ENCODE results near the gene SMARCA5.
A peak's percentile ranks its signal among the peaks of the same experiment; 100 is the strongest.

SMARCA5 gene

DNA sequence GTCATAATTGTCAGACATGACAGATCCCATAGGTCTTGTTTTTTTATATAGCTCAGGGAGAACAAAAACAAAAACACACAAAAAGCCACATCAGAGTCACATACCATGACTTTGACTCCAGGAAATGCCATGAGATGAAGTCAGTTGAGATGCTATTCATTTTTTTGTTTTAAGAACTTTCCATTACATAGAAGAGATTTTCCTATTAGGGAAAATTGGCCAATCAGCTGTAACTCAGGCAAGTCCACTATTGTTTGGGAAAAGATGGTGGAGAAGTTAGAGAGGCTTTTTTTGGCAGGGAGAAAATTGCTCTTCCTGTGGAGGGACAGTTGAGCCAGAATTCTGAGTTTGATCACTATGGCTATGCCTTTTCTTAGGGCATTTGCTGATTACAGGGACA lies 72.6 kb downstream of the SMARCA5 start:
- TF ChIP-seq CREB1 (IDR thresholded peaks at IDR 0.05; ENCODE audit: low read depth) (no peak), EP300 (IDR thresholded peaks at IDR 0.05; ENCODE audit: borderline replicate concordance) (no peak), TAF1 (IDR thresholded peaks at IDR 0.05; ENCODE audit: low read depth) (no peak), RAD21 (IDR thresholded peaks at IDR 0.05; ENCODE audit: low read depth) (no peak), NFIC (IDR thresholded peaks at IDR 0.05) (no peak), USF1 (IDR thresholded peaks at IDR 0.05) (no peak), EGR1 (IDR thresholded peaks at IDR 0.05) (no peak), YY1 (IDR thresholded peaks at IDR 0.05; ENCODE audit: low read depth) (no peak), MAX (IDR thresholded peaks at IDR 0.05) (no peak), CEBPB (IDR thresholded peaks at IDR 0.05) (no peak), REST (IDR thresholded peaks at IDR 0.05; ENCODE audit: low read depth) (no peak), TEAD4 (IDR thresholded peaks at IDR 0.05) (no peak), TCF12 (IDR thresholded peaks at IDR 0.05; ENCODE audit: low read depth) (no peak), ZBTB7A (IDR thresholded peaks at IDR 0.05; ENCODE audit: low read depth) (no peak), FOXM1 (IDR thresholded peaks at IDR 0.05; ENCODE audit: borderline replicate concordance, low read depth) (no peak)

GRCh38 chr4:143587703-143588102 lies 74.2 kb downstream of the SMARCA5 start:
- no peak for TF ChIP-seq TAF1 (IDR thresholded peaks at IDR 0.05; ENCODE audit: low read depth)
- peak; percentile 64 for TF ChIP-seq RAD21 (IDR thresholded peaks at IDR 0.05; ENCODE audit: low read depth)
- no peak for TF ChIP-seq YY1 (IDR thresholded peaks at IDR 0.05; ENCODE audit: low read depth)
- TF ChIP-seq NFIC (IDR thresholded peaks at IDR 0.05) = no peak

- TF ChIP-seq EGR1 (IDR thresholded peaks at IDR 0.05) = no peak
- TF ChIP-seq MAX (IDR thresholded peaks at IDR 0.05) = no peak
- no peak for TF ChIP-seq CEBPB (IDR thresholded peaks at IDR 0.05)
Observed at GRCh38 chr4:143597276-143597675, 83.8 kb downstream of the SMARCA5 start.

DNA sequence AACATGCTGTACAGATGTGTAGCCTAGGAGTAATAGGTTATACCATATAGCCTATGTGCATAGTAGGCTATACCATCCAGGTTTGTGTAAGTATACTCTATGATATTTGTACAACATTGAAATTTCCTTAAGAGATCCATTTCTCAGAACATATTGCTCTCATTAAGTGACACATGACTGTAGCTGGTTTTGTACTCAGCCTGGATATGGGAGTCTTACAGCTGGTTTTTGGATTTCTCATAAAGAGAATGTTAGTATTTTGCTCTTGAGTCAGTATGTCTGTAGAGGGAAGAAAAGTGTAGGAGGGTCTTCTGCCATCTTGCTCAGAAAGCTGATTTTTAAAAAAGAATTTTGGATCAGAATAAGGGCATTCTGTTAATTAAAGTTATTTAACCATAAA lies 85.3 kb downstream of the SMARCA5 start:
- no peak for TF ChIP-seq MAX (IDR thresholded peaks at IDR 0.05)
- TF ChIP-seq FOXM1 (IDR thresholded peaks at IDR 0.05; ENCODE audit: borderline replicate concordance, low read depth) = no peak
- no peak for TF ChIP-seq EP300 (IDR thresholded peaks at IDR 0.05; ENCODE audit: borderline replicate concordance)
- TF ChIP-seq CEBPB (IDR thresholded peaks at IDR 0.05) = no peak
- TF ChIP-seq REST (IDR thresholded peaks at IDR 0.05; ENCODE audit: low read depth) = no peak
- no peak for TF ChIP-seq NFIC (IDR thresholded peaks at IDR 0.05)
- TF ChIP-seq ZBTB7A (IDR thresholded peaks at IDR 0.05; ENCODE audit: low read depth) = no peak
- TF ChIP-seq EGR1 (IDR thresholded peaks at IDR 0.05) = no peak

GRCh38 chr4:143599827-143600226 lies 86.3 kb downstream of the SMARCA5 start:
- TF ChIP-seq USF1 (IDR thresholded peaks at IDR 0.05) (no peak), TEAD4 (IDR thresholded peaks at IDR 0.05) (no peak), TAF1 (IDR thresholded peaks at IDR 0.05; ENCODE audit: low read depth) (no peak), CEBPB (IDR thresholded peaks at IDR 0.05) (no peak), FOXM1 (IDR thresholded peaks at IDR 0.05; ENCODE audit: borderline replicate concordance, low read depth) (no peak), ZBTB7A (IDR thresholded peaks at IDR 0.05; ENCODE audit: low read depth) (no peak), TCF12 (IDR thresholded peaks at IDR 0.05; ENCODE audit: low read depth) (no peak)

DNA sequence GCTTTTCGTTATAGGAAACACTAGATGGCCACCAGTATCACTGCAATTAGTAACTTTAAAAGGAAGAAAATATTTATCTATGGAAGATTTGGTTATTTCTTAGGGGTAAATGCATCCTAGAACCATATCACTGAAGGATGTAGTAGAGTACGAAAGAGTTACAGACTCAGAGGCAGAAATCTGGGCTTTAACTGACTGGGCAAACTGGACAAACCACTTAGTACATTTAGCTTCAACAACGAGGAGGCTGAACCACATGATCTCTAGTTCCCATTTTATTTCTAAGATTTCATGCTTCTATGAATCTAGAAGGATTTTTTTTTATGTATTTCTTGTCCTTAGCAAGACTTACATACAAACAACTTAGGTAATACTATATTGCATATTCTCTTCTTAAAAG lies 93.0 kb downstream of the SMARCA5 start:
- TF ChIP-seq CEBPB (IDR thresholded peaks at IDR 0.05) (no peak), TEAD4 (IDR thresholded peaks at IDR 0.05) (no peak), TCF12 (IDR thresholded peaks at IDR 0.05; ENCODE audit: low read depth) (no peak), FOXM1 (IDR thresholded peaks at IDR 0.05; ENCODE audit: borderline replicate concordance, low read depth) (no peak), REST (IDR thresholded peaks at IDR 0.05; ENCODE audit: low read depth) (no peak)

Measured in Ishikawa (cell line).